Measurements from ENCODE around the gene CACHD1. TPM values are rescaled to one million over a fixed set of nuclear protein-coding genes. Genes with fewer than 3 reads are reported as not detected.

Gene CACHD1
- polyA plus RNA-seq, 1 donor from 2014 or later, result 12.7 TPM

DNA sequence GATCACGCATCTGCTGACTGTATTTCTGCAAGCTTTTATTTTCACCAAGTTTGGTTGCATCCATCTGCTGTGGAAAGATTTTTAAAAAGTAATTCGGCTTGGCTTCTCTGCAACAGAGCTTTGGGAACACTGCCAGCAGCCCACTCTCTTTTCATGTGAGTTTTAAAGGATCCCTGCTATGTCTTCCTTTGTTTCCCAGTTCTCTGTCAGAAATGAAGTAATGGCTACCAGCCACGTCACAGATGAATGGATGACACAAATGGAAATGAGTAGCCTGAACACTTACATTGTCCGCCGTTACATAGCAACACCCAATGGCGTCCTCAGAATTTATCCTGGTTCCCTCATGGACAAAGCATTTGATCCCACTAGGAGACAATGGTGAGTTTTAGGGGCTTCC is 194.4 kb downstream of the CACHD1 start:
- H3K9me2 ChIP-seq (ENCODE audit: insufficient read depth, low read length), result no peaks in the 10 kb centered on the region
- H3K36me3 ChIP-seq (ENCODE audit: insufficient read depth, low read length), result no peaks in the 10 kb centered on the region
- no peak overlapping the region for H3K27ac ChIP-seq (ENCODE audit: low read length)
- H3K4me2 ChIP-seq (ENCODE audit: low read length), result no peak overlapping the region
- H3K9me3 ChIP-seq (ENCODE audit: low read length), result no peaks in the 10 kb centered on the region
- H3F3A ChIP-seq (ENCODE audit: insufficient read depth, low read length, poor library complexity, severe bottlenecking), result no peaks in the 10 kb centered on the region
- no peak overlapping the region for H2AFZ ChIP-seq (ENCODE audit: low read depth, low read length)
- no peaks in the 10 kb centered on the region for H3K27me3 ChIP-seq (ENCODE audit: insufficient read depth, low read depth, low read length)
- no peak overlapping the region for H3K9ac ChIP-seq (ENCODE audit: low read length)
- H4K20me1 ChIP-seq (ENCODE audit: insufficient read depth), result no peaks in the 10 kb centered on the region
- no peaks in the 10 kb centered on the region for H3K79me2 ChIP-seq (replicated peaks; ENCODE audit: insufficient read depth, low read length)
- no peak overlapping the region for H3K4me3 ChIP-seq (ENCODE audit: low read length)
- no peak for TF ChIP-seq POLR2AphosphoS5 (IDR thresholded peaks at IDR 0.05)
- no peak for TF ChIP-seq EP300 (conservative IDR thresholded peaks at IDR 0.05; ENCODE audit: poor library complexity, severe bottlenecking)
- TF ChIP-seq, protein P1, sequence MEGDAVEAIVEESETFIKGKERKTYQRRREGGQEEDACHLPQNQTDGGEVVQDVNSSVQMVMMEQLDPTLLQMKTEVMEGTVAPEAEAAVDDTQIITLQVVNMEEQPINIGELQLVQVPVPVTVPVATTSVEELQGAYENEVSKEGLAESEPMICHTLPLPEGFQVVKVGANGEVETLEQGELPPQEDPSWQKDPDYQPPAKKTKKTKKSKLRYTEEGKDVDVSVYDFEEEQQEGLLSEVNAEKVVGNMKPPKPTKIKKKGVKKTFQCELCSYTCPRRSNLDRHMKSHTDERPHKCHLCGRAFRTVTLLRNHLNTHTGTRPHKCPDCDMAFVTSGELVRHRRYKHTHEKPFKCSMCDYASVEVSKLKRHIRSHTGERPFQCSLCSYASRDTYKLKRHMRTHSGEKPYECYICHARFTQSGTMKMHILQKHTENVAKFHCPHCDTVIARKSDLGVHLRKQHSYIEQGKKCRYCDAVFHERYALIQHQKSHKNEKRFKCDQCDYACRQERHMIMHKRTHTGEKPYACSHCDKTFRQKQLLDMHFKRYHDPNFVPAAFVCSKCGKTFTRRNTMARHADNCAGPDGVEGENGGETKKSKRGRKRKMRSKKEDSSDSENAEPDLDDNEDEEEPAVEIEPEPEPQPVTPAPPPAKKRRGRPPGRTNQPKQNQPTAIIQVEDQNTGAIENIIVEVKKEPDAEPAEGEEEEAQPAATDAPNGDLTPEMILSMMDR (IDR thresholded peaks at IDR 0.05; ENCODE audit: poor library complexity, severe bottlenecking), result no peak
- no peak for TF ChIP-seq SMC3 (conservative IDR thresholded peaks at IDR 0.05; ENCODE audit: poor library complexity)
- no peak for TF ChIP-seq TAF1 (IDR thresholded peaks at IDR 0.05; ENCODE audit: low read depth)

DNA sequence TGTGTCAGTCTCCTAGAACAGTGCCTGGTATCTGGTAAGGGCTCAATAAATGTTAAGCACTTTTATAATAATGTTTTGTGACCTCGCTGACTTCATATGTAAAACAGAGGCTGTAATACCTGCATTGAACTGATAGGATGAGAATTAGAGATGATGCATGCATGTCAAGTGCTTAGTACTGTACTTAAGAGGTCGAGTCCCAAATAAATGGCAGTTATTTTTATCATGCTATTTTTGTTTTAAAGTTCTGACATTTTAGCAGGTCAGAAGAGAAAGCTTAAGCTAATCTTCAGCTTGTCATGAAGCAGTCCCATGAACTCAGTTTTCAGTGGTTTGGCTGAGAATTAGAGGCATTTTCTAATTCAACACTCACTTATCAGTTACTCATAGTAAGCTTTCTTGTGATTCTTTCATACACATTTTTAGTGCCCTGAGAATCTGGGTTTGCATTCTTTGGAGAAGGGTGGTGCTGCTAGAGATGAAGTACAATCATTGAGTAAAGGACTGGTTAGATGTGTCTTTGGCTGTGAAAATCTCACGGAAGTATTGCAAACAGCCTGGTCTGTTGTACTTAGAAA is 199.3 kb downstream of the CACHD1 start:
- Histone ChIP-seq H3K9ac (ENCODE audit: low read length) (no peak overlapping the region), H3K27me3 (ENCODE audit: insufficient read depth, low read depth, low read length) (no peaks in the 10 kb centered on the region), H3K79me2 (replicated peaks; ENCODE audit: insufficient read depth, low read length) (no peaks in the 10 kb centered on the region), H3K36me3 (ENCODE audit: insufficient read depth, low read length) (peaks cover 4% of the 10 kb centered on the region), H3K4me3 (ENCODE audit: low read length) (no peak overlapping the region), H3K9me3 (ENCODE audit: low read length) (no peaks in the 10 kb centered on the region), H3K9me2 (ENCODE audit: insufficient read depth, low read length) (no peaks in the 10 kb centered on the region), H3F3A (ENCODE audit: insufficient read depth, low read length, poor library complexity, severe bottlenecking) (no peaks in the 10 kb centered on the region), H2AFZ (ENCODE audit: low read depth, low read length) (no peak overlapping the region), H3K27ac (ENCODE audit: low read length) (no peak overlapping the region), H3K4me2 (ENCODE audit: low read length) (no peak overlapping the region), H4K20me1 (ENCODE audit: insufficient read depth) (no peaks in the 10 kb centered on the region)
- TF ChIP-seq RAD21 (conservative IDR thresholded peaks at IDR 0.05) (no peak), EP300 (conservative IDR thresholded peaks at IDR 0.05; ENCODE audit: poor library complexity, severe bottlenecking) (no peak), MXI1 (conservative IDR thresholded peaks at IDR 0.05; ENCODE audit: poor library complexity, severe bottlenecking) (no peak), POLR2AphosphoS5 (IDR thresholded peaks at IDR 0.05) (no peak)

DNA sequence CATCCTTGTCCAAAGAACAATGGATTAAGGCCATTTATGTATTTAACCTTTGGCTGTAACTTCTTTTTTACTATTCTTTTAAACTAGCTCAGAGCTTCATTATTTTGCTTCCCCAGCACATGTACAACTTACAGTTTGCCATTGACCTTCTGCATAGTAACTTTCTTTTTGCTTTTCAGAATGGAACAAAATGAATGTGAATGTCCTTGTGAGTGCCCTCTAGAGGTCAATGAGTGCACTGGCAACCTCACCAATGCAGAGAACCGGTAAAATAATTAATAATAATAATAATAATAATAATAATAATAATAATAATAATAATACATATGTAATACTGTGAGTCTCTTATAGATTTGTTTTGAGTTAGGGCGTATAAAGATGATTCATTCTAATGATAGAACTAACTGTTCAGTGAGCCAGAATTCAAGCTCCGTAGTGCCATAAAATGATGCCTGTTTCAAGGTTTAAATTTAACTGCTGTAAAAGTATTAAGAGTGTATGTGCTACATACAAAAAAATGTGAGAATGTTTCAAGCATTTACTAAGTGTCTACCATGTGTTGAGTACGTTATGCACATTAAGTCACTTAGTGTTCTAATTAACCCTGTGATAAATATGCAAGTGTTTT is 205.9 kb downstream of the CACHD1 start:
- H4K20me1 ChIP-seq (ENCODE audit: insufficient read depth), result no peaks in the 10 kb centered on the region
- no peaks in the 10 kb centered on the region for H3K9me3 ChIP-seq (ENCODE audit: low read length)
- H3K9me2 ChIP-seq (ENCODE audit: insufficient read depth, low read length), result no peaks in the 10 kb centered on the region
- H3K79me2 ChIP-seq (replicated peaks; ENCODE audit: insufficient read depth, low read length), result no peaks in the 10 kb centered on the region
- no peak overlapping the region for H3K4me3 ChIP-seq (ENCODE audit: low read length)
- TF ChIP-seq EP300 (conservative IDR thresholded peaks at IDR 0.05; ENCODE audit: poor library complexity, severe bottlenecking), result no peak
- TF ChIP-seq, protein P1 (IDR thresholded peaks at IDR 0.05; ENCODE audit: poor library complexity, severe bottlenecking), result peak; percentile 57
- peak; percentile 67 for TF ChIP-seq SMC3 (conservative IDR thresholded peaks at IDR 0.05; ENCODE audit: poor library complexity)
- no peak for TF ChIP-seq MXI1 (conservative IDR thresholded peaks at IDR 0.05; ENCODE audit: poor library complexity, severe bottlenecking)
- peak; percentile 56 for TF ChIP-seq RAD21 (conservative IDR thresholded peaks at IDR 0.05)
- no peaks in the 10 kb centered on the region for H3K27me3 ChIP-seq (ENCODE audit: insufficient read depth, low read depth, low read length)
- H3K4me2 ChIP-seq (ENCODE audit: low read length), result no peak overlapping the region
- no peaks in the 10 kb centered on the region for H3F3A ChIP-seq (ENCODE audit: insufficient read depth, low read length, poor library complexity, severe bottlenecking)
- no peak overlapping the region for H2AFZ ChIP-seq (ENCODE audit: low read depth, low read length)
- H3K27ac ChIP-seq (ENCODE audit: low read length), result no peak overlapping the region
- H3K36me3 ChIP-seq (ENCODE audit: insufficient read depth, low read length), result peaks cover 7% of the 10 kb centered on the region
- H3K9ac ChIP-seq (ENCODE audit: low read length), result no peak overlapping the region

Data from neural cell (in vitro differentiated cells).